ENCODE measurements around the gene WDR27.
"Not testable (repeated sequence)": the region's sequence is repeated elsewhere in the genome, so short reads cannot be mapped to it uniquely, and the experiment has no call there.

Gene WDR27

DNA sequence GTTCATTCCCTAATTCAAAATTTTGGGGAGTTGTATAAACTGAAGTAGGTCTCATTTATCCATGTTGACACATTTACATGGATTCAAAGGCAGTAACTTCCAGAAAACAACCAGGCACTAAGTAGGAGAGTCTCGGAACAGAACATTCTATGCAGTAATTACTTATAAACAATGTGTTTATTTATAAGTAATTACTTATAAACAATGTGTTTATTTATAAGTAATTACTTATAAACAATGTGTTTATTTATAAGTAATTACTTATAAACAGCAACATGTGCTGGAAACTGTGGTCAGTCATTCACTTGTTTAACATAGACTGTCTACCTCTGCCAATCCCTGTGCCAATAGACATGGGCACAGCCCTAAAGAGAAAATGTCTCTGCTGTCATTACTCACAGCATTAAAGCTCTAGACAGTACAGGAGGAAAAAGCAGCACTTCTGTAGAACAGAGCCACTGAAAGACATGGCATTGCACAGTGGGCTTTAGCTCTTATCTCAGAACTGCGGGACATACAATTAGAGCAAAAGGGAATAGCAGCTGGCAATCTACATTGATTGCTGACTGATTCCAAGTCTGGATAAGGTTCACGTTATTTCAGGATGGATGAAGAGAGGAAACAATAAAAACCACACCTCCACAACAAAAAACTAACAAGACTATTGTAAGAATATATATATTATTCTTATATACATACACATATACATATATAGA, 188.2 kb downstream of the WDR27 start:
- Histone ChIP-seq H3K9me3 (no peaks in the 10 kb centered on the region), H3K4me1 (no peaks in the 10 kb centered on the region), H3K27me3 (no peaks in the 10 kb centered on the region), H3K4me3 (ENCODE audit: low read depth, low read length) (no peak overlapping the region), H3K36me3 (no peaks in the 10 kb centered on the region)
- TF ChIP-seq, protein P1, sequence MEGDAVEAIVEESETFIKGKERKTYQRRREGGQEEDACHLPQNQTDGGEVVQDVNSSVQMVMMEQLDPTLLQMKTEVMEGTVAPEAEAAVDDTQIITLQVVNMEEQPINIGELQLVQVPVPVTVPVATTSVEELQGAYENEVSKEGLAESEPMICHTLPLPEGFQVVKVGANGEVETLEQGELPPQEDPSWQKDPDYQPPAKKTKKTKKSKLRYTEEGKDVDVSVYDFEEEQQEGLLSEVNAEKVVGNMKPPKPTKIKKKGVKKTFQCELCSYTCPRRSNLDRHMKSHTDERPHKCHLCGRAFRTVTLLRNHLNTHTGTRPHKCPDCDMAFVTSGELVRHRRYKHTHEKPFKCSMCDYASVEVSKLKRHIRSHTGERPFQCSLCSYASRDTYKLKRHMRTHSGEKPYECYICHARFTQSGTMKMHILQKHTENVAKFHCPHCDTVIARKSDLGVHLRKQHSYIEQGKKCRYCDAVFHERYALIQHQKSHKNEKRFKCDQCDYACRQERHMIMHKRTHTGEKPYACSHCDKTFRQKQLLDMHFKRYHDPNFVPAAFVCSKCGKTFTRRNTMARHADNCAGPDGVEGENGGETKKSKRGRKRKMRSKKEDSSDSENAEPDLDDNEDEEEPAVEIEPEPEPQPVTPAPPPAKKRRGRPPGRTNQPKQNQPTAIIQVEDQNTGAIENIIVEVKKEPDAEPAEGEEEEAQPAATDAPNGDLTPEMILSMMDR (IDR thresholded peaks at IDR 0.05; ENCODE audit: low read depth, low read length) = no peak
- DNase-seq = no peak

DNA sequence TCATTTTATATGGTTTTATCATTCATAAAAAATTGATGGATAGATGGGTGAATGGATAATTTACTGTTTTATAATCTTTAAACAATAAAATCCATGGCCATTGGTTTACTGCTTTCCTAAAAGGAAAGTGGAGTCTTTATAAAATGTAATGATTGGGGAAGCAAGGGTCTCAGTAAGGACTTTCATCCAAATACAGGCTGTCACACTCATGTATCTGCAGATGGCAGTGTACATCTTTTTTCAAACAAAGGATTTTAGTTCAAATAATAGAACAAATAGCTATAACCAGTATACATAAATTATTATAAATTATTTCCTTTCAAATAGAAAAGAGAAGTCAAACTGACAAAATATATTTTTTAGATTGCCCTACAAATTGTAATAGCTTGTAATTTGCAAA, 190.0 kb downstream of the WDR27 start:
- DNase-seq; H3K4me3 ChIP-seq (ENCODE audit: low read depth, low read length); H3K9me3 ChIP-seq; H3K36me3 ChIP-seq; H3K27me3 ChIP-seq; H3K4me1 ChIP-seq: not testable (repeated sequence)

GRCh38 chr6:169510871-169511270, 191.0 kb downstream of the WDR27 start:
- Histone ChIP-seq H3K36me3 (no peaks in the 10 kb centered on the region), H3K9me3 (no peaks in the 10 kb centered on the region), H3K27me3 (no peaks in the 10 kb centered on the region), H3K4me1 (no peaks in the 10 kb centered on the region), H3K4me3 (ENCODE audit: low read depth, low read length) (no peak overlapping the region)
- TF ChIP-seq, protein P1 (IDR thresholded peaks at IDR 0.05; ENCODE audit: low read depth, low read length) = no peak
- DNase-seq = no peak

GRCh38 chr6:169508452-169508851, 193.4 kb downstream of the WDR27 start:
- TF ChIP-seq, protein P1 (IDR thresholded peaks at IDR 0.05; ENCODE audit: low read depth, low read length) = no peak
- Histone ChIP-seq H3K9me3 (no peaks in the 10 kb centered on the region), H3K4me1 (no peaks in the 10 kb centered on the region)

GRCh38 chr6:169503422-169504152, 198.2 kb downstream of the WDR27 start:
- no peaks in the 10 kb centered on the region for H3K4me1 ChIP-seq

More at GRCh38 chr6:169508452-169508851, 193.4 kb downstream of the WDR27 start:
- DNase-seq = no peak
- Histone ChIP-seq H3K36me3 (no peaks in the 10 kb centered on the region), H3K4me3 (ENCODE audit: low read depth, low read length) (no peak overlapping the region), H3K27me3 (no peaks in the 10 kb centered on the region)

DNA sequence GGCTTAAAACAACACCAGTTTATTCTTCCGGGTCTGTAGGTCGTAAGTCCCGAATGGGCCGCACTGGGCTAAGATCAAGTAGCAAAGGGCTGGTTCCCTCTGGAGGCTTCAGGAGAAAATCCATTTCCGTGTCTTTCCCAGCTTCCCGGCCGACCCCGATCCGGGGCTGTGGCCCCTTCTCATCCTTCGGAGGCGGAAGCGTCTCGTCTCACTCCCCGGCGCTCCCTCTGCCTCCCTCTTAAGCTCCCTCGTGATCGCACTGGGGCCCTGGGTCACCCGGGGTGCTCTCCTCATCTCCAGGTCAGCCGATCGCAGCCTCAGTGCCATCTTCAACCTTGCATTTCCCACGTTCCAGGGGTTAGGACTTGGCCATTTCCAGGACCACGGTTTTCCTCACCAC, 199.4 kb downstream of the WDR27 start:
- no peaks in the 10 kb centered on the region for H3K4me1 ChIP-seq
- TF ChIP-seq, protein P1 (IDR thresholded peaks at IDR 0.05; ENCODE audit: low read depth, low read length) = no peak
- H3K4me3 ChIP-seq (ENCODE audit: low read depth, low read length) = no peak overlapping the region
- no peaks in the 10 kb centered on the region for H3K36me3 ChIP-seq
- DNase-seq = no peak
- H3K27me3 ChIP-seq = no peaks in the 10 kb centered on the region
- no peaks in the 10 kb centered on the region for H3K9me3 ChIP-seq

More at GRCh38 chr6:169503422-169504152, 198.2 kb downstream of the WDR27 start:
- Histone ChIP-seq H3K9me3 (no peaks in the 10 kb centered on the region), H3K36me3 (no peaks in the 10 kb centered on the region), H3K4me3 (ENCODE audit: low read depth, low read length) (no peak overlapping the region), H3K27me3 (no peaks in the 10 kb centered on the region)
- TF ChIP-seq, protein P1 (IDR thresholded peaks at IDR 0.05; ENCODE audit: low read depth, low read length) = no peak
- no peak for DNase-seq

Measured in BE2C (cell line).